GM19455 (cell line): ENCODE measurements around the gene SLC26A8.
"Not testable (repeated sequence)": the region's sequence is repeated elsewhere in the genome, so short reads cannot be mapped to it uniquely, and the experiment has no call there.

Source experiments
- ATAC-seq: cut with Tn5 transposase; IDR thresholded peaks from one replicate; pipeline ENCODE4 v1.9.1; 2021; ENCODE audit not compliant: unreplicated experiment

The SLC26A8 gene

DNA sequence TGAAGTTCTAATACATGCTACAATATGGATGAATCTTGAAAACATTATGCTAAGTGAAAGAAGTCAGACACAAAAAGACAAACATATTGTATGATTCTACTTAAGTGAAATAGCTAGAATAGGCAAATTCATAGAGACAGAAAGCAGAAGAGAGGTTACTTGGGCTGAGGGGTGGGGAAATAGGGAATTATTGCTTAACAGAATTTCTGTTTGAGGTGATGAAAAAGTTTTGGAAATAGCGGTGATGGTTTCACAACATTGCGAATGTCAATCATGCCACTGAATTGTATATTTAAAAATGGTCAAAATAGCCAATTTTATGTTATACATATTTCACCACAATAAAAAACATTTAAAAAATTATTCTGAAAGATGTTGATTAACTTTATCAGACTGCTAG lies 6.1 kb downstream of the SLC26A8 start:
- ATAC-seq = no peak

DNA sequence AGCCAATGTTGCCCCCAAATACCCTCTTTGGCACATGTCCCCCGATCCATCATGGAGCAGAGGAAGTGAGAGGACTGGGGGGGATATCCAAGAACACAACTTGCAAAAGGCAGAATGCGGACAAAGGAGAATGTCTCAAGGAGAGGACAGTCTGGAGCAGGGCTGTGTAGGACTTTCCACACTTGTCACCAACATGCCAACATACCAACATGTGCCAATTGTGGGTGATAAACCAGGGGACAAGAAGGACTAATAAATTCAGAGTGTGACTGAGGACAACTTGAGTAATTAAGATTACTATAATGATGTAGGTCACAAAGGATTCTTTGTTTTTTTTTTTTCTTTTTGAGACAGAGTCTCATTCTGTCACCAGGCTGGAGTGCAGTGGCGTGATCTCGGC lies 8.8 kb downstream of the SLC26A8 start:
- no peak for ATAC-seq

DNA sequence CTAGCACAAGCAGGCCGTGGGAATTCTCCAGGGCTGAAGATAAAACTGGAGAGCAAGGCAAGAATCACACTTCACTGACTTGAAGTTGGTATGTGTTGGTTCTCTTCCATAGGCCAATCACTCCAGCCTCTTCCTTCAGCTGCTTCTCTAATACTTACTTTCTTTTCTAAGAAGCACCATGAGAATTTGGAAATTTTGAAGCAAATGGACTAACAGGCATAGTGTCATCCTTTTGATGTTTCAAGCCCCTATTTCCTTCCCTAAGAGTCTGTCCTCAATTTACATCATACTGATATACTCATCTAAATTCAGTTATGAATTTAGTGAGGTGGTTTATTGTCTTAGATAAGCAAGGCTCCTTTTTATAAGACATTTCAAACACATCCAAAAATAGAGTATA lies 24.0 kb downstream of the SLC26A8 start:
- ATAC-seq = no peak

DNA sequence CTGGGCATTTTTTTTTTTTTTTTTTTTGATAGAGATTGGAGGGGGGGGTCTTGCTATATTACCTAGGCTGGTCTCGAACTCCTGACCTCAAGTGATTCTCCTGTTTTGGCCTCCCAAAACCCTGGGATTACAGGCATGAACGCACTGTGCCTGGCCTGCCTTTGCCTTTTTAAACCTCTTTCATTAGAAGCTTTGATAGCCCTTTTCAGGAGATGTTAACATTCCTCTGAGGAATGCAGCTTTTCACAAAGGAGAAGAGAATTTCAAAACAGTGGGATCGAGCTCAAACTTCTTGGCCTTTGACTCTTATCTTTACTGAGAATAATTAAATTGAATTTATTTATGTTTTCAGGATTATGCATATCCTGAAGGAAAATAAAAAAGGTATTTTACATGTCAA lies 31.3 kb downstream of the SLC26A8 start:
- no peak for ATAC-seq

DNA sequence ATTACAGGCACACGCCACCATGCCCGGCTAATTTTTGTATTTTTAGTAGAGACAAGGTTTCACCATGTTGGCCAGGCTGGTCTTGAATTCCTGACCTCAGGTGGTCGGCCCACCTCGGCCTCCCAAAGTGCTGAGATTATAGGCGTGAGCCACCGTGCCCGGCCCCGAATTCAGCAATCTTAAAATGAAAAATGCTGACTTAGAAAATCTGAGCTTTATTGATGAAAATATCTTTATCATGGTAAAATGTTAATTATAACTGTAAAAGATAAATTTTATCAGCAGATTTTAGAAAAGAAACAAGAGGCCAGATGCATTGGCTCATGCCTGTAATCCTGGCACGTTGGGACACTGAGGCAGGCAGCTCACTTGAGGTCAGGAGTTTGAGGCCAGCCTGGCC lies 36.4 kb downstream of the SLC26A8 start:
- not testable (repeated sequence) for ATAC-seq

DNA sequence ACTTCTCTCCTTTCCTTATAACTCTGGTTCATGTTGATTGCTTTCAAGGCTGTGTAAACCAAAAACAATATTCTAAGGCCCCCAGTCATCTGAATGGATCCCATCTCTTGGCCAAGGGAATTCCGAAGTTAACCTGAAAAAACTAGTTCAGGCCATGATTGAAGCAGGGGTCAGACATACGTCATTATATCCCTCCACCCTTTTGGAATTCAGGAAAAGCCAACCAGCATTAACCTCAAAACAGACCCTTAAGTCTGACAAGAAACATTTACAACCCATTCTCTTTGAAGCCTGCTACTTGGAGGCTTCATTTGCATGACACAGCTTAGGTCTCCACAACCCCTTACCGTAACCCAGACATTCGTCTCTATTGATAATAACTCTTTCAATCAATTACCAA lies 39.7 kb downstream of the SLC26A8 start:
- ATAC-seq = no peak

DNA sequence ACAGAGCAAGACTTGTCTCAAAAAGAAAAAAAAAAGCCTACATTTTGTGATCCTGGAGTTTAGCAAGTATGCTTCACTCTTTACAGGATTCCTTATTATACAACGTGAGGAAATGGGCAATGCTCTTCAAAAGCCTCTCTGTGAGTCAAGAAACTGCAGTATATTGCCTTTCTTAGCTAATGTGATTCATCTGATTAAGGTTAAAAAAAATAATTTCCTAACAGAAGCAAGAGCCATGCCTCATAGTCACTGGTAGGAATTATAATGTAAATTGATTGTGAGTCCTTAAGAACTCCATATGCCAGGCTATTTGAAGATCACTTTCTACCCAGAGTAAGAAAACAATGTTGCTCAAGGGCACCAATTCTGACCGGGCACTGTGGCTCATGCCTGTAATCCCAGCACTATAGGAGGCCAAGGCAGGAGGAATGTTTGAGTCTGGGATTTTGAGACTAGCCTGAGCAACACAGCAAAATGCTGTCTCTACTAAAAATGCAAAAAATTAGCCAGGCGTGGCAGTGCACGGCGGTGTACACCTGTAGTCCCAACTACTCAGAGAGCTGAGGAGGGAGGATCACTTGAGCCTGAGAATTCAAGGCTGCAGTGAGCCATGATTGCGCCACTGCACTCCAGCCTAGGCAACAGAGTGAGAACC lies 43.3 kb downstream of the SLC26A8 start:
- ATAC-seq = no peak

DNA sequence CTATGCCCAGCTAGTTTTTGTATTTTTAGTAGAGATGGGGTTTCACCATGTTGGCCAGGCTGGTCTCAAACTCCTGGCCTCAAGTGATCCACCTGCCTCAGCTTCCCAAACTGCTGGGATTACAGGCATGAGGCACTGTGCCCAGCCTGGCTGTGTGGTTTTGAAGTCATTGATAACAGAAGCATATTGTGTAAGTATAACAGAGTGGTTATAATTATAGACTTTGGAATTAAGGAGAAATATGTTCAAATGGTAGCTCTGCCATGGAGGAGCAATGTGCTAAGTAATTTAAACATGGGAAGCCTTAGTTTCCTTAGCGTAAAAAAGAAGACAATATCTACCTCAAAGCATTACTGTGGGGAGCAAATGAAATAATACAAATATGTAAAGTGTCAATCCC lies 44.3 kb downstream of the SLC26A8 start:
- ATAC-seq = not testable (repeated sequence)

DNA sequence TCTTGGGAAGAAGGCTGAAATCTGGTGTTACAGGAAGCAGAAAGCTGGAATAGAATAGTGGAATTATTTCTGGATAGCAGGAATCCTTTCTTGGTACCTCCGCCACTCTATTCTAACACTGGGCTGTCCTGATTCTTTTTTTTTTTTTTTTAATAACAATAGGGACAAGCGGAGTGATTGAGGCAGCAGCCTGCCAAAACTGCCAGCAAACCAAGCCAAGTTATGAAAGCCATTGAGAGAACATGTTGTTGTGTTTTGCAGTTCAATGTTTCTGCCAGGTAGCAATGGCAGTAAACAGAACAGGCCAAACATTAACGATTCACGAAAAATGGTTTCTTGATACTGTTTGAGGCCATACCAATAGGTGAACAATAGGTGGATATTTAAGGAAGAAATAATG lies 47.1 kb downstream of the SLC26A8 start:
- no peak for ATAC-seq

DNA sequence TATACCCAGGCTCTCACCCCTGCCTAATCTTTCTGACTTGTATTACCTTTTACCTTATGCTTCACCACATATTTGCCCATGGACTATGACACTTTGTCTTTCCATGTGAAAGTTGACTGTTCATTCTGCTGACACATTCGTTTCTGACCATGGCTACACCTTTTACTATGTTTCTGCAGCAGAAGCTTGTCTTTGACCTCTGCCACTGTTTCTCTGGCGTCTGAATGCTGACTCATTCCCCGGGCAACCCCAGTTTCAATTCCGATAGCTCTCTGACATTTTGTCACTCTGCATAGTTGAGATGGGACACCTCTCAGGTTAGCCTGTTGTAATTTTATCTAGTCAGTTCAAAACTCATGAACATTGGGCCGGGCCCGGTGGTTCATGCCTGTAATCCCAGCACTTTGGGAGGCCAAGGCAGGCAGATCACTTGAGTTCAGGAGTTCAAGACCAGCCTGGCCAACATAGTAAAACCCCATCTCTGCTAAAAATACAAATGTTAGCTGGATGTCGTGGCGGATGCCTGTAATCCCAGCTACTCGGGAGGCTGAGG lies 50.7 kb downstream of the SLC26A8 start:
- no peak for ATAC-seq

DNA sequence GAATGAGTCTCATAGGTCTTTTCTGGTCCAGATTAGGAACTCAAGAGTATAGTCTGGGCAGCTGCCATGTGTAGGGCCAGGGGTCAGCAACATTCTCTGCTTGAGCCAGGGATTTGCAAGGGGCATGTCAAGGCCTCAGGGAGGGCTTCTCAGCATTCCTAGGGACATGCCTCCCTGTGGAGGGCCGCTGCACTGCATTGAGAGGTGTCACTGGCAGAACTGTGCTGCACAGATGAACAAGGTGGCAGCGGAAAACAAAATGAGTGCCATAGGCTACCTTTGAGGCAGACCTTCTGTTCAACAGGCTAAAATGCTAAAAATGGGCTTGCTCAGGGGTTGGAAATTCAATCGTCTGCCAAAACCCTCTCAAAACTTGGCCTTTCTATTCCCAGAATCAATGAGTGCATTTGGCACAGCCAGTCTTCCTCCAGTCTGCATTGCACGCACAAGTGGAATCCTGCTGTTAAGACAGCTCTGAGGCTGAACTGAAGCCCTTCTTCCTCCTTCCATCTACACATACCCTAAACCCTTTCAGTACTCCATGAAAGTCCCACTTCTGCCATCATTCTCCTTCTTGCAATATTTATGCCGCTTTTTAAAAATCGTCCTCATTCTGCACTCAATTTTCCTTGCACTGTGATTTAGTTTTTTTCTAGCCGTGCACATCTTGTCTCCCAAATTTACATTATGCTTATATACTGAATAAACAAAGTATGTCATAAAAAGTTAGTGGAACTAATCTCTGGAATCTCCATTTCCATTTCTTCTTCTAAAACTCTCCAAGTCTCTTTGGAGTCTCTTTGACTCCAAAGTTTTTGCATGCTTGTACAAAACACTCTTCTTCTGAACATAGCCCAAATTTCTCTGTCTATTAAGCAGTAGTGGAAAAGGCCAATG lies 51.7 kb downstream of the SLC26A8 start:
- ATAC-seq = no peak

DNA sequence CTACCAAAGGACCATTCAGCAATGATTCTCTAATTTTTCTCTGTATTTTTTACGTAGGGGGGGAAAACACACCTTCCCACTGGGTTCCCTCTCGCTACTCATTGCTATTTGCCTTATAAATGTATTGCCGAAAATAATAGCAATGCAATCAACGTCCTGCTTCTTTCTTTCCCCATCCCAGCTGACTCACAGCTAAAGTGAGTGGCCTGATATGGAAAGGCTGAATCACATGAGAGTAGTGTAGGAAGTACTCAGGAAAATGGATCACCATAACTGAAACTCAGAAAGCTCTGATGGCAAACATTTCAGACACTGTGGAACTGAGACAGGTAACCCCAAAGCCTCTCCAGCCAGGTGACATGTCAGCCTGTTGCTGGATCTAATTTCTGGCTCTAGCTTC lies 54.3 kb downstream of the SLC26A8 start:
- no peak for ATAC-seq

DNA sequence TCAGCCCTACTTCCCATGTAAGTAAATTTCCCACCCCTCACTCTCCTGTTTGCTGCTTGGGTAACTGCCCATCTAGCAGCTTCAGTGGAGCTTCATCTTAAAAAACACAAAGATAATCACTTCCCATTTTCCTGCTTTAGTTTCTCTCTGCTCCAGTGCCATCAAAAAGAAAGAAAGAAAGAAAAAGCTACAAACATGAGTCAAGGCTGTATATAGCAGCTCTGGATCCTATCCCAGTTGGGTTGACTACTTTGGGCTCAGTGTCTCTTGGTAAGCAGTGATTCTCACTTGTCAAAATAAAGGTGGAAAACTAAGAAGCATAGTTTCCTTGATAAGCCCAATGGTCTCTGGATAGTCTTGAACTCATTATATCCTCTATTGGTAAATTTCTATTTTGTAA lies 54.8 kb downstream of the SLC26A8 start:
- no peak for ATAC-seq

DNA sequence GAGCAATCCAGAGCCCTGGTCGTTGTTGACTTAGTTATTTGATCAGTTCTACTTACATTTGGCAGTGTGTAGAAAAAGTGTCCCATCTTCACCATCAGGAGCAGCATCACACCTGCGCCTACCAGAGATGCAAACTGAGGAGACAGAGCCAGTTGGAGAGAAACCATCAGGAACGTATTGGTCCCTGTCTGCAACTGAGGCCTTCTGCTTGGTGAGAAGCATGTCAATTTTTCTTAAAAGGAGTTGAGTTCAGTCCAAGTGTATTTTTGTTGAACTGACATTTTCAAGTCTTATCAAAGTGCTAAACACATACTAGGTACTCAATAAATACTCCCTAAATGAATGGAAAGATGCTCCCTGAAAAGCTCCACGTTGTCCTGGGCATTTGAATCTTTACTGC lies 55.6 kb downstream of the SLC26A8 start:
- no peak for ATAC-seq

DNA sequence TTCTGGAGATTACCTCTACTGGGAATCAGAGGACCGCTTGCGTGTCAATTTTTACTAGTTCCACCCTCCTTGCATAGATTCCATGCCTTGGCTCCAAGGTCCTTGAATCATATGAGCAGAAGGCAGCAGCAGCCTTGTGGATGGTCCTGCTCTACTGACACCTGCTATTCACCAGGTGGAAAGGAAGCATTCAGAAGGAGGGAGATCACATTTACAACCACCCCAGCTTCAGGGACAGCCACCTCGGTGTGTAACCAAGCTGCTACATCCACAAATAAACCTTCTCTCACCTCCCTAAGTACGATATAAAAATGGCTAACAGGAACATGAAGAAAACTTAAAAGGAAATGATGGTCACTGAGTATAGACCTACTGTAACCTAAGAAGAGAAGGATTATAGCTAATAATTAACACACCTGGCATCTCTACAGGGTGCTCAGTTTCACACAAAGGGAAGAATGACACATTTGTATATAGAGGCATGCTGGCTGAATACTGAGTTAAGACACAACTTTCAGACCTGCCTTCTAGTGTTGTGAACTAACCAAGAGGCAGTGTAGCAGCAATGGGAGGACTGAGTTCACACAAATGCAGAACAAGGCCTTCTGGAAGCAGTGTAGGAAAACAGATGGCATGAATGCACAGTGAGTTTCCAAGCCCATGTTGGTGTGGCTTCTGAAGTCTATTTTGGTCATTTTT lies 57.2 kb downstream of the SLC26A8 start:
- no peak for ATAC-seq

DNA sequence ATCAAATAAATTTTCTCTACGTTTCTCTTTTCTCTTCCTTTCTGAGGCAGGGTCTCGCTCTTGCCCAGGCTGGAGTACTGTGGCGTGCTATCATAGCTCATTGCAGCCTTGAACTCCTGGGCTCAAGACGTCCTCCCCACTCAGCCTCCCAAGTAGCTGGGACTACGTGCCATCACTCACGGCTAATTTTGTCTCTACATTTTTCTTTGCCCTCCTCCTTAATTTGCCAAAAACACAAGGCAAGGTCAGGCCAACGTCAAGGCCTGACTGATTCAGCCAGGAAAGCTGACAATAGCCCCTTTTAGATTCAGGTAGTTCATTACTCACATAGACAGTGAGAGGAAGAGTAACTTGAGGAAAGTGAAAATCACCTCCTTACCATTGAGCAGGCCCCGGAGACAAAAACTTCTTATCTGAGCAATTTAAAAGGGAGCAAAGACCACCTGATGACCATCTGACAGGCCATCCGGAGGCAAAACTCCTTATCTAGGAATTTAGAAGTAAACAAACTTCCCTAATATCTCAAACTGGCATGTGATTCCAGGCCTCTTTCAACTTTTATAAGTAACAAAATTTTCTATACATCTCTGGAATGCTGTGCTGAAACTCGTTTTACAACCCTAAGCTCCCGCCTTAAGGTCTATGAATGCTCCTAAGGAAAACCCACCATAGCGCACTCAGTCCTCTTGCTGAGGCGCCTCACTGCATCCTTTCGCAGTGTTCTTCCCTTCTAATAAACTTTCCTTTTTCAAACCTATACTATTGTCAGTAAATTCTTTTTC lies 61.5 kb downstream of the SLC26A8 start:
- no peak for ATAC-seq

DNA sequence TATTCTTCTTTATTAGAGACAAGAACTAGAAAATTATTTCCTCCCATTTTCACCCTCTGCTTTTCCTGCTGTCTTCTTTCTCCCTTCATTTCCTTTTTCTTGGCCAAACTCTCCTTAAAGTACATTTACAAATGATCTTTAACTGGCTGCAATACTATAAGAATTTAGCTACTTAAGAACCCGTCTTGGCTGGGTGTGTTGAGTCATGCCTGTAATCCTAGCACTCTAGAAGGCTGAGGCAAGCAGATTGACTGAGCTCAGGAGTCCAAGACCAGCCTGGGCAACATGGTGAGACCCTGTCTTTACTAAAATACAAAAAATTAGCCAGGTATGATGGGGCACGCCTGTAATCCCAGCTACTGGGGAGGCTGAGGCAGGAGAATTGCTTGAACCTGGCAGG lies 64.3 kb downstream of the SLC26A8 start:
- no peak for ATAC-seq

DNA sequence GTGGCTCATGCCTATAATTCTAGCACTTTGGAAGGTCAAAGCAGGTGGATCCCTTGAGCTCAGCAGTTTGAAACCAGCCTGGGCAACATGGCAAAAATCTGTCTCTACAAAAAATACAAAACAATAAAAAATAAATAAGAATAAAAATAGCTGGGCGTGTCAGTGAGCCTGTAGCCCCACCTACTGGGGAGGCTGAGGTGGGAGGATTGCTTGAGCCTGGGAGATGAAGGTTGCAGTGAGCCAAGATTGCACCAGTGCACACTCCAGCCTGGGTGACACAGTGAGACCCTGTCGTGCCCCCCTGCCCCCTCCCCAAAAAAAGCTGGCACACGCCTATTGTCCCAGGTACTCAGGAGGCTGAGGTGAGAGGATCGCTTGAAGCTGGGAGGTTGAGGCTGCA lies 68.5 kb downstream of the SLC26A8 start:
- no peak for ATAC-seq

DNA sequence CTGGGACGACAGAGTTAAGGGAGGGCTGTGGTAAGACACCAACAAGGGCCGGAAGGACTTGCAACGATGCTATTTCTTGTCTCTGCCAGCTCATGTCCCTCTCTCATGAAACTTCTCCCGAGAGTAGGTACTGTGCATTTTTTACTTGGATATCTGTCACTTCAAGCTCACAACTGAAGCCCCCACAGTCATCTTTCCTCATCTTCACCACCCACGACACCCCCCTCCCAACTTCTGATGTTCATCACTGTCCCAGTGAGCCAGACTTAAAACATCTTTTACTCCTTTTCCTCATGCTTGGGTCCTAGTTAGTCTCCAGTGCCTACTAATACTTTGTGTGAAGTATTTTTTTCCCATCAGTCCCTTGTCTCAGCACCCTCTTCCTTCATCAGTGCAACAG lies 68.9 kb downstream of the SLC26A8 start:
- no peak for ATAC-seq

DNA sequence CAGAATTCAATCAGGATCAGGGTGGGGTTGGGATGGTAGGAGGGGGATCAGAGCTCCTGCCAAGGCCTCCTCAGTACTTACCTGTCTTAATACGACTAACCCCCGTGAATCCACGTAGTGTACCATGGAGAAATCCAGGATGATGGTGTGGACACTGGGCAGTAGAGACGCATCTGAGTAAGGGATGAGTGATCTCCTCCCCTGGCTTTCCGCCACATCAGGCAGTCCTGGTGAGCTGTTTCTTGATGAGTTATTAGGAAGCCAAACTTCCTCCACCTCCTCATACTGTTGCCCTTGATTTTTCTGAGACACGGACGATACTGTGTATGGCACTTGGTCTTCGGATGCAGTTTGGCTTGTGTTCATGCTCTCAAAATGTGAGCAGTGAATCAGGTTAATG lies 69.4 kb downstream of the SLC26A8 start:
- ATAC-seq = no peak

DNA sequence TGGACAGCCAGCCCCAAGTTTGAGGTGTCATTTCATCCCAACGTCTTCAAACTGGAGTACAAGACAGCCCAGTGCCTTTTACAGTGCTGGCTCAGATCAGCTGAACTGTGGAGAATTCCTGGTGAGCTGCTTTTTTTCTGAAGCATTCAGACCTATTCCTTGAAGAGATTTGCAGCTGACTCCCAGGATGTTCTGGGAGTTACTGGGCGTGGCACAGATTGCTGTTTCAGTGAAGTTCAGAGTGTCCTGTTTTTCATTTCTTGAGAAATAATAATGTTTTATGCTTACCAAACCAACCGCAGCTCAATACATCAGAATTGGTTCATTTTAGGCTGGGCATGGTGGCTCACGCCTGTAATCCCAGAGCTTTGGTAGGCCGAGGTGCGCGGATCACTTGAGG lies 70.1 kb downstream of the SLC26A8 start:
- no peak for ATAC-seq
